Measurements from ENCODE around the gene ZNF200. TPM values are rescaled to one million over a fixed set of nuclear protein-coding genes. Genes with fewer than 3 reads are reported as not detected.

The ZNF200 gene
- polyA plus RNA-seq, 1 of the 3 experiments (the other 2 are of a cell fraction) = 2.8 TPM

GRCh38 chr16:3223913-3224515 lies 10.9 kb downstream of the ZNF200 start:
- Histone ChIP-seq H2AFZ (ENCODE audit: low read depth) (no peak overlapping the region), H4K20me1 (ENCODE audit: insufficient read depth) (no peaks in the 10 kb centered on the region), H3K27ac (ENCODE audit: low read depth in 2 of 2, low read length in 1 of 2) (no peak overlapping the region), H3K4me1 (ENCODE audit: control insufficient read depth in 1 of 2, insufficient read depth in 2 of 2, low read depth in 1 of 2, low read length in 1 of 2) (no peaks in the 10 kb centered on the region), H3K4me2 (no peak overlapping the region), H3K79me2 (ENCODE audit: insufficient read depth) (no peaks in the 10 kb centered on the region), H3F3A (replicated peaks; ENCODE audit: insufficient read depth) (no peaks in the 10 kb centered on the region), H3K27me3 (ENCODE audit: insufficient read depth) (no peaks in the 10 kb centered on the region), H3K4me3 (ENCODE audit: low read depth in 2 of 2, low read length in 1 of 2) (no peak overlapping the region; a peak in 1 of 4 replicates), H3K9me3 (peaks cover 26% of the 10 kb centered on the region), H3K36me3 (replicated peaks in 1 of 2; ENCODE audit: control insufficient read depth in 1 of 2, insufficient read depth in 2 of 2, low read length in 1 of 2) (peaks cover 30 to 65% of the 10 kb centered on the region in 2 experiments), H3K9me2 (no peaks in the 10 kb centered on the region), H3K9ac (no peak overlapping the region)
- no peak for TF ChIP-seq GABPA (IDR thresholded peaks at IDR 0.05; ENCODE audit: low read depth)
- TF ChIP-seq EP300 (IDR thresholded peaks at IDR 0.05; ENCODE audit: borderline replicate concordance in 1 of 2, low read depth in 1 of 2, low read length in 1 of 2) = no peak
- peak; percentile 23; the same call in 1 of the 2 replicates for TF ChIP-seq TCF12 (IDR thresholded peaks at IDR 0.05)
- TF ChIP-seq FOXM1 (IDR thresholded peaks at IDR 0.05; ENCODE audit: low read depth) = no peak
- no peak for TF ChIP-seq RAD21 (IDR thresholded peaks at IDR 0.05; ENCODE audit: low read length)
- no peak for TF ChIP-seq FOSL2 (IDR thresholded peaks at IDR 0.05; ENCODE audit: borderline replicate concordance, low read depth)
- ChIA-PET POLR2A (no interaction called here), CTCF (no interaction called here)
- 97% methylated on average over 10 of the region's 10 CpGs for WGBS (ENCODE audit: low lambda C conversion rate)
- DNase-seq = no peak

GRCh38 chr16:3220839-3221238 lies 14.1 kb downstream of the ZNF200 start:
- Histone ChIP-seq H3K27ac (ENCODE audit: low read depth in 2 of 2, low read length in 1 of 2) (no peak overlapping the region), H2AFZ (ENCODE audit: low read depth) (no peak overlapping the region), H3K4me1 (ENCODE audit: control insufficient read depth in 1 of 2, insufficient read depth in 2 of 2, low read depth in 1 of 2, low read length in 1 of 2) (no peaks in the 10 kb centered on the region), H3K9me3 (peaks cover 18% of the 10 kb centered on the region), H3K27me3 (ENCODE audit: insufficient read depth) (peaks cover 10% of the 10 kb centered on the region; the same call in 1 of the 2 replicates), H3F3A (replicated peaks; ENCODE audit: insufficient read depth) (no peaks in the 10 kb centered on the region), H3K4me3 (ENCODE audit: low read depth in 2 of 2, low read length in 1 of 2) (no peak overlapping the region), H3K9me2 (no peaks in the 10 kb centered on the region), H4K20me1 (ENCODE audit: insufficient read depth) (no peaks in the 10 kb centered on the region), H3K36me3 (replicated peaks in 1 of 2; ENCODE audit: control insufficient read depth in 1 of 2, insufficient read depth in 2 of 2, low read length in 1 of 2) (peaks cover 14 to 34% of the 10 kb centered on the region in 2 experiments), H3K9ac (no peak overlapping the region), H3K79me2 (ENCODE audit: insufficient read depth) (no peaks in the 10 kb centered on the region), H3K4me2 (no peak overlapping the region)
- POLR2A ChIA-PET = interaction anchor here (1.0 kb wide), 1 partner anchor 135 kb away, joined by 3 read pairs; the partner anchor contains the start of gene OR2C1
- TF ChIP-seq YY1 (IDR thresholded peaks at IDR 0.05; ENCODE audit: low read depth) (no peak), EZH2phosphoT487 (IDR thresholded peaks at IDR 0.05; ENCODE audit: borderline replicate concordance, low read depth) (no peak), RXRA (IDR thresholded peaks at IDR 0.05; ENCODE audit: borderline replicate concordance, low read depth) (no peak), REST (IDR thresholded peaks at IDR 0.05; ENCODE audit: low read depth, low read length) (no peak), MEF2A (IDR thresholded peaks at IDR 0.05; ENCODE audit: borderline replicate concordance, low read depth) (no peak), RAD21 (IDR thresholded peaks at IDR 0.05; ENCODE audit: low read length) (no peak), SIN3A (IDR thresholded peaks at IDR 0.05; ENCODE audit: borderline replicate concordance, low read depth, low read length) (no peak)
- no peak for DNase-seq
- 80% methylated on average over 10 of the region's 10 CpGs for WGBS (ENCODE audit: low lambda C conversion rate)
- CTCF ChIA-PET = no interaction called here
